GM21360 (cell line): ENCODE data around the gene KIAA1217.
A peak's percentile ranks its signal among the peaks of the same experiment; 100 is the strongest.

Experiments used
- ATAC-seq: cut with Tn5 transposase; IDR thresholded peaks from one replicate; pipeline ENCODE4 v1.9.1; 2021; ENCODE audit warnings: mild to moderate bottlenecking, moderate library complexity; ENCODE audit not compliant: unreplicated experiment

The KIAA1217 gene

GRCh38 chr10:24394461-24395190 is 185.7 kb downstream of the KIAA1217 start:
- ATAC-seq, result no peak

- no peak for ATAC-seq
Measured at GRCh38 chr10:24396396-24396795, 187.5 kb downstream of the KIAA1217 start.

DNA sequence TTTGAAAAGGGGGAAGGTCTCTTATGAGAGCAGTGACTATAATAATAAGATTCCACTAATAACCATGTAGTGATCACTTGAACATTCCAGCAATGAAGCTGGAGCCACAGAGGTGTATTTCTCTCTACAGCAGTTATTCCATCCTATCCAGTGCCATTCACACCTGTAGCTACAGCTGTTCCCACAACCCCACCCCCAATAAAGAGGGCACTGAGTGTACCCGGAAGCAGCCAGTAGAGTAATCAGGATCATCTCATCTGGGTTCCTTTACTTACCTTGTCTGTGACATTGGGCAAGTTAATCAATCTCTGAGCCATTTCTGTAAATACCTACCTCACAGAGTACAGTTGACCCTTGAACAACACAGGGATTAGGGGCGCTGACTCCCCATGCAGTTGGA is 188.7 kb downstream of the KIAA1217 start:
- no peak for ATAC-seq

- no peak for ATAC-seq
Measured at GRCh38 chr10:24404567-24404966, 195.6 kb downstream of the KIAA1217 start.

DNA sequence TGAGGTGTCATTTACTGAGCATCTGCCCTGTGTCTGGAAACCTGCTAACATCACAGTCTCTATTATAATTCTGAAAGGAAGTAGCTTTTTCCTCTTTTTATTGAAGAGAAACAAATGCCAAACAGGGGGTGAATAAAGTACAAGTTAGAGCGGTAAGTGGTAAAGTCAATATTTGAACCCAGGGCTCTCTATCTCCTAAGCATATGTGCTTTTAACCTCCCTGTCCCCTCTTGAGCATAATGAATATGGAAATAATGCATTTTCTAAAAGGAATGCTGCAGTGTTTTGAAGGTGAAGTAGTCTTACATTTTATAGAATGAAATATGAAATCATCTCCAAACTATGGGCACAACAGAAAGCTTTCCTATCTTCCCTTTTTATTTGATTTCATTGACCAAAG is 196.7 kb downstream of the KIAA1217 start:
- no peak for ATAC-seq

- no peak for ATAC-seq
Measured at GRCh38 chr10:24406809-24407483, 198.0 kb downstream of the KIAA1217 start.

GRCh38 chr10:24407928-24408327 is 199.0 kb downstream of the KIAA1217 start:
- ATAC-seq, result no peak

- ATAC-seq, result no peak
Measured at GRCh38 chr10:24408365-24408764, 199.4 kb downstream of the KIAA1217 start.

- ATAC-seq, result no peak
Measured at GRCh38 chr10:24414597-24414996, 205.7 kb downstream of the KIAA1217 start.

DNA sequence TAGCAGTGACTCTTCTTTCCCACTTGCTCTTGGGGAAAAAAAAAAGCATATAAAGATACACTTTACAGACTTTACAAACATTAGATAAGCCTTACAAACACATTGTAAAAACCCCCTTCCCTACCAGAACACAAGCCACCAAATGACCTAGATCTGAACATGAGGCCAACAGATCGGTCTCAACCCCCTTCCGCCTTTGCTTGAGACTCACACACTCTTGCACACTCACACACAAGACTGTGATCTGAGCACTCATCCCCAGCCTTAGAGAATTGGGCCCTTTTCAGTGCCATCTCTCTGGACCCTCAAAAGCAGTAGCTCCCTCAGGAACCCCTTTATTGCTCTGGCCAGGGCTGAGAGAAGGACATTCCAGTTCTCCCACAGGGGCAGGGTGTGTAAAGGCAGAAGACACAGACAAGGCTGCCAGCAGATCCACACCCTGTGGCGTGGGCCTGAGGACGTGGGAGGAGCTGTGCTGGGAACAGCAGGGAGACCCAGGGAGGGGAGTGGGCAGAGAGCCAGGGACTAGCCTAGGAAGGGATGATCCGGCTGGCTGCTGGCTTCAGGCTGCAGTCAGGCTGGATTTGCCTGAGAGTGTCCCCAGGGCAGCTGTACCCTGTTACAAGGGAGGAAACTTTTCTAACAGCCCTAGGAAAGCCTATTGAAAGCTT is 206.7 kb downstream of the KIAA1217 start:
- ATAC-seq, result no peak

DNA sequence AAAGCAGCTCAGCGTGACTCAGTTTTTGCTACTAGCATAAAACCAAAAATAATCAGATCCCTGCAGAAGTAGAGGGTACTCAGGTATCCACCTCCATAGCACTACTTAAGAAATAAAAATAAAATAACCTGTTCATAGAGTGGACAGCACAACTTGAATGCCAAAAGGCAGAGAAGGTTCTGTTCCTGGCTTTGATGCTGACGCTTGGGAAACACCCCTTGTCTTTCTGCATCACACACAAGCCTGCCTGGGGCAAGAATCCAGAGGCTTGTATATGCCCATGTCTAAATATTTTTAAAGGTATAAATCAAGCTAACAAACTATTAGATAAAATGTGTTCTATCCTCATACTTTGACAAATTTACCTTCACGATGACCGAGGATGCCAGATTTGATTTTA is 207.3 kb downstream of the KIAA1217 start:
- ATAC-seq, result no peak

- no peak for ATAC-seq
Measured at GRCh38 chr10:24417053-24417452, 208.1 kb downstream of the KIAA1217 start.

GRCh38 chr10:24418532-24418931 is 209.6 kb downstream of the KIAA1217 start:
- ATAC-seq, result no peak

GRCh38 chr10:24419066-24419465 is 210.1 kb downstream of the KIAA1217 start:
- ATAC-seq, result no peak

- ATAC-seq, result peak; percentile 67
Measured at GRCh38 chr10:24425151-24425550, 216.2 kb downstream of the KIAA1217 start.

- no peak for ATAC-seq
Measured at GRCh38 chr10:24427678-24428409, 218.9 kb downstream of the KIAA1217 start.

- no peak for ATAC-seq
Measured at GRCh38 chr10:24428410-24428782, 219.5 kb downstream of the KIAA1217 start.

- no peak for ATAC-seq
Measured at GRCh38 chr10:24430591-24430990, 221.7 kb downstream of the KIAA1217 start.

DNA sequence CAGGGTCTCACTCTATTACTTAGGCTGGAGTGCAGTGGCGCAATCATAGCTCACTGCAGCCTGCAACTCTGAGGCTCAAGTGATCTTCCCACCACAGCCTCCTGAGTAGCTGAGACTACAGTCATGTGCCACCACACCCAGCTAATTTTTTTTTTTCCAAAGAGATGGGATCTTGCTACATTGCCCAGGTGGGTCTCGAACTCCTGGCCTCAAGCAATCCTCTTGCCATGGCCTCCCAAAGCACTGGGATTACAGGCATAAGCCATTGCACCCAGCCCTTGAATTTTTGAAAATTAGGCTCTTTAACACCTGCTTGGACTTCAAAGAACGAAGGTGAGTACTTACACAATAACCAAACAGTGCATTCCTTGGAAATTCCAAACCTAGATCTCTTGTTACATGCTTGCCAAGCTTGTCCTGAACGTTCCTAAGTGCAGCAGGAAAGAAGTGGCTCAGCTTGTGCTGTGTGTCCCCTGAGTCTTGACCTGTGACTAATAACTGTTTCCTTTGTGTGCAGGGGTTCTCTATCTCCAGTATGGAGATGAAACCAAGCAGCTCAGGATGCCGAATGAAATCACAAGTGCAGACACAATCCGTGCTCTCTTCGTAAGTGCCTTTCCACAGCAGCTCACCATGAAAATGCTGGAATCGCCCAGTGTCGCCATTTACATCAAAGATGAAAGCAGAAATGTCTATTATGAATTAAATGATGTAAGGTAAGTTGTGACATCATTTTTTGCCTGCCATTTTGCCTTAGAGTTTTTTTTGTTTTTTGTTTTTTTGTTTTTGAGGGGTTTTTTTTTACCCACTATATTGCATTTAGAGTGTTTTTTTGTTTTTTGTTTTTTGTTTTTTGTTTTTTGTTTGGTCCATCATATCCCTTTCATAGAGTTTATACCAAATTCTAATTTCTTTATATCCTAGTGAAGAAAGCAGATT is 223.8 kb downstream of the KIAA1217 start:
- ATAC-seq, result no peak

- ATAC-seq, result no peak
Measured at GRCh38 chr10:24433705-24434104, 224.8 kb downstream of the KIAA1217 start.
